Activated gamma-delta T cell (primary cell): ENCODE measurements around the gene SETD6.

Experiments used
- DNase-seq: peaks from one replicate; lab custom pipeline; 2025; lab: John Stamatoyannopoulos, UW

Gene SETD6

GRCh38 chr16:58507963-58508670, 7.2 kb upstream of the SETD6 start:
- no peak for DNase-seq

GRCh38 chr16:58508671-58509251, 6.6 kb upstream of the SETD6 start:
- DNase-seq, result no peak

GRCh38 chr16:58509256-58510096, 5.8 kb upstream of the SETD6 start:
- DNase-seq, result no peak

- DNase-seq, result no peak
Observed at GRCh38 chr16:58510097-58510775, 5.1 kb upstream of the SETD6 start.

- DNase-seq, result no peak
Observed at GRCh38 chr16:58510776-58511628, 4.3 kb upstream of the SETD6 start.

- no peak for DNase-seq
Observed at GRCh38 chr16:58511933-58512815, 3.1 kb upstream of the SETD6 start.

- no peak for DNase-seq
Observed at GRCh38 chr16:58513874-58514273, 1.4 kb upstream of the SETD6 start.

GRCh38 chr16:58515871-58516767, 802 bp downstream of the SETD6 start:
- no peak for DNase-seq

GRCh38 chr16:58516768-58517107, 1.4 kb downstream of the SETD6 start:
- DNase-seq, result no peak

GRCh38 chr16:58518083-58518979, 3.0 kb downstream of the SETD6 start:
- no peak for DNase-seq

- no peak for DNase-seq
Observed at GRCh38 chr16:58518980-58519368, 3.7 kb downstream of the SETD6 start.

GRCh38 chr16:58519707-58520106, 4.4 kb downstream of the SETD6 start:
- DNase-seq, result no peak

- DNase-seq, result no peak
Observed at GRCh38 chr16:58530179-58530578, 14.9 kb downstream of the SETD6 start.

GRCh38 chr16:58532414-58532813, 17.1 kb downstream of the SETD6 start:
- no peak for DNase-seq

- no peak for DNase-seq
Observed at GRCh38 chr16:58533751-58534470, 18.6 kb downstream of the SETD6 start.

- no peak for DNase-seq
Observed at GRCh38 chr16:58535100-58535499, 19.8 kb downstream of the SETD6 start.

GRCh38 chr16:58536278-58536677, 21.0 kb downstream of the SETD6 start:
- DNase-seq, result no peak
